Panc1 (cell line): ENCODE data around the gene SLC27A3.

ENCODE experiments used
- TF ChIP-seq, protein P1 (sequence below), 2 experiments: IDR thresholded peaks; 2 replicates each; pipeline ENCODE4 v1.6.1; 2011 to 2012; ENCODE audit warnings: low read depth in 2 of 2, control low read depth in 1 of 2, low read length in 1 of 2, mild to moderate bottlenecking in 1 of 2, moderate library complexity in 1 of 2; ENCODE audit not compliant: insufficient read depth in 1 of 2
- TF ChIP-seq, protein P2 (sequence below): fragments of 450-650 bp; IDR thresholded peaks from 2 replicates; pipeline ENCODE4 v1.5.1; 2017; ENCODE audit warnings: mild to moderate bottlenecking

DNA sequence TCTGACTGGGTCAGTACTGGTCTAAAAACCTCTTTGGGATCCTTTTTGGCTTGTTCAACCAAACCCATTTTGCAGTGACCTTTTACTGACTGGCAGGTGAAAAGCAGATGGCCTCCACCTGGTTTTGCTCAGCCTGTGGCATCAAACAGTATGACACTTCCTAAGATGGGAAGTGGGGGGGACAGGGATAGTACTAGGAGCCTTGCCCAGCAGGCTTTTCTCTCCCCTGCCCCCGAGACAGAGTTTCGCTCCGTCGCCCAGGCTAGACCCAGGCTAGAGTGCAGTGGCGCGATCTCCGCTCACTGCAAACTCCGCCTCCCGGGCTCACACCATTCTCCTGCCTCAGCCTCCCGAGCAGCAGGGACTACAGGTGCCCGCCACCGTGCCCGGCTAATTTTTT is 29.0 kb upstream of the SLC27A3 start:
- TF ChIP-seq, protein P1, sequence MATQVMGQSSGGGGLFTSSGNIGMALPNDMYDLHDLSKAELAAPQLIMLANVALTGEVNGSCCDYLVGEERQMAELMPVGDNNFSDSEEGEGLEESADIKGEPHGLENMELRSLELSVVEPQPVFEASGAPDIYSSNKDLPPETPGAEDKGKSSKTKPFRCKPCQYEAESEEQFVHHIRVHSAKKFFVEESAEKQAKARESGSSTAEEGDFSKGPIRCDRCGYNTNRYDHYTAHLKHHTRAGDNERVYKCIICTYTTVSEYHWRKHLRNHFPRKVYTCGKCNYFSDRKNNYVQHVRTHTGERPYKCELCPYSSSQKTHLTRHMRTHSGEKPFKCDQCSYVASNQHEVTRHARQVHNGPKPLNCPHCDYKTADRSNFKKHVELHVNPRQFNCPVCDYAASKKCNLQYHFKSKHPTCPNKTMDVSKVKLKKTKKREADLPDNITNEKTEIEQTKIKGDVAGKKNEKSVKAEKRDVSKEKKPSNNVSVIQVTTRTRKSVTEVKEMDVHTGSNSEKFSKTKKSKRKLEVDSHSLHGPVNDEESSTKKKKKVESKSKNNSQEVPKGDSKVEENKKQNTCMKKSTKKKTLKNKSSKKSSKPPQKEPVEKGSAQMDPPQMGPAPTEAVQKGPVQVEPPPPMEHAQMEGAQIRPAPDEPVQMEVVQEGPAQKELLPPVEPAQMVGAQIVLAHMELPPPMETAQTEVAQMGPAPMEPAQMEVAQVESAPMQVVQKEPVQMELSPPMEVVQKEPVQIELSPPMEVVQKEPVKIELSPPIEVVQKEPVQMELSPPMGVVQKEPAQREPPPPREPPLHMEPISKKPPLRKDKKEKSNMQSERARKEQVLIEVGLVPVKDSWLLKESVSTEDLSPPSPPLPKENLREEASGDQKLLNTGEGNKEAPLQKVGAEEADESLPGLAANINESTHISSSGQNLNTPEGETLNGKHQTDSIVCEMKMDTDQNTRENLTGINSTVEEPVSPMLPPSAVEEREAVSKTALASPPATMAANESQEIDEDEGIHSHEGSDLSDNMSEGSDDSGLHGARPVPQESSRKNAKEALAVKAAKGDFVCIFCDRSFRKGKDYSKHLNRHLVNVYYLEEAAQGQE (IDR thresholded peaks at IDR 0.05; ENCODE audit: insufficient read depth in 1 of 2, low read depth in 2 of 2, low read length in 1 of 2) = no peak
- TF ChIP-seq, protein P2, sequence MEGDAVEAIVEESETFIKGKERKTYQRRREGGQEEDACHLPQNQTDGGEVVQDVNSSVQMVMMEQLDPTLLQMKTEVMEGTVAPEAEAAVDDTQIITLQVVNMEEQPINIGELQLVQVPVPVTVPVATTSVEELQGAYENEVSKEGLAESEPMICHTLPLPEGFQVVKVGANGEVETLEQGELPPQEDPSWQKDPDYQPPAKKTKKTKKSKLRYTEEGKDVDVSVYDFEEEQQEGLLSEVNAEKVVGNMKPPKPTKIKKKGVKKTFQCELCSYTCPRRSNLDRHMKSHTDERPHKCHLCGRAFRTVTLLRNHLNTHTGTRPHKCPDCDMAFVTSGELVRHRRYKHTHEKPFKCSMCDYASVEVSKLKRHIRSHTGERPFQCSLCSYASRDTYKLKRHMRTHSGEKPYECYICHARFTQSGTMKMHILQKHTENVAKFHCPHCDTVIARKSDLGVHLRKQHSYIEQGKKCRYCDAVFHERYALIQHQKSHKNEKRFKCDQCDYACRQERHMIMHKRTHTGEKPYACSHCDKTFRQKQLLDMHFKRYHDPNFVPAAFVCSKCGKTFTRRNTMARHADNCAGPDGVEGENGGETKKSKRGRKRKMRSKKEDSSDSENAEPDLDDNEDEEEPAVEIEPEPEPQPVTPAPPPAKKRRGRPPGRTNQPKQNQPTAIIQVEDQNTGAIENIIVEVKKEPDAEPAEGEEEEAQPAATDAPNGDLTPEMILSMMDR = no peak
